COLO829 (cell line): ENCODE results near the gene HSPB3.
"Not testable (repeated sequence)": the region's sequence is repeated elsewhere in the genome, so short reads cannot be mapped to it uniquely, and the experiment has no call there.

Experiments
- DNase-seq: peaks from one replicate; pipeline ENCODE4 v3.0.0; 2012; ENCODE audit warnings: low spot score

HSPB3 gene

GRCh38 chr5:54455413-54456157 is at the start of gene HSPB3:
HSPB3 (plus strand) TSS chr5:54455699; CDS start chr5:54455790, 91 bp downstream.
- DNase-seq = no peak

GRCh38 chr5:54411176-54411575 is 44.3 kb upstream of the HSPB3 start:
- no peak for DNase-seq

GRCh38 chr5:54412913-54413312 is 42.6 kb upstream of the HSPB3 start:
- no peak for DNase-seq

GRCh38 chr5:54415147-54415546 is 40.4 kb upstream of the HSPB3 start:
- no peak for DNase-seq

- no peak for DNase-seq
Measured at GRCh38 chr5:54415896-54416601, 39.5 kb upstream of the HSPB3 start.

- DNase-seq = peak; percentile 26
Measured at GRCh38 chr5:54419573-54420423, 35.7 kb upstream of the HSPB3 start.

- not testable (repeated sequence) for DNase-seq
Measured at GRCh38 chr5:54420511-54420910, 35.0 kb upstream of the HSPB3 start.

- DNase-seq = no peak
Measured at GRCh38 chr5:54421976-54422375, 33.5 kb upstream of the HSPB3 start.

- no peak for DNase-seq
Measured at GRCh38 chr5:54425258-54425657, 30.2 kb upstream of the HSPB3 start.

- no peak for DNase-seq
Measured at GRCh38 chr5:54426209-54426608, 29.3 kb upstream of the HSPB3 start.

GRCh38 chr5:54434650-54435049 is 20.8 kb upstream of the HSPB3 start:
- DNase-seq = not testable (repeated sequence)

- no peak for DNase-seq
Measured at GRCh38 chr5:54438620-54439389, 16.7 kb upstream of the HSPB3 start.

GRCh38 chr5:54440456-54440893 is 15.0 kb upstream of the HSPB3 start:
- DNase-seq = no peak

- DNase-seq = no peak
Measured at GRCh38 chr5:54442271-54442670, 13.2 kb upstream of the HSPB3 start.

GRCh38 chr5:54443270-54443669 is 12.2 kb upstream of the HSPB3 start:
- DNase-seq = no peak

GRCh38 chr5:54445691-54446378 is 9.7 kb upstream of the HSPB3 start:
- no peak for DNase-seq

GRCh38 chr5:54446379-54446732 is 9.1 kb upstream of the HSPB3 start:
- no peak for DNase-seq

GRCh38 chr5:54449923-54450322 is 5.6 kb upstream of the HSPB3 start:
- no peak for DNase-seq

- no peak for DNase-seq
Measured at GRCh38 chr5:54450542-54450941, 5.0 kb upstream of the HSPB3 start.

- DNase-seq = no peak
Measured at GRCh38 chr5:54453046-54453445, 2.5 kb upstream of the HSPB3 start.

- DNase-seq = no peak
Measured at GRCh38 chr5:54454602-54455001, 897 bp upstream of the HSPB3 start.
